NAMALWA (cell line): ENCODE measurements around the gene FADS6.
"Not testable (repeated sequence)": the region's sequence is repeated elsewhere in the genome, so short reads cannot be mapped to it uniquely, and the experiment has no call there.

Experiments
- DNase-seq: peaks from one replicate; pipeline ENCODE4 v3.0.0-alpha.2; 2015; ENCODE audit warnings: low spot score

FADS6 gene

DNA sequence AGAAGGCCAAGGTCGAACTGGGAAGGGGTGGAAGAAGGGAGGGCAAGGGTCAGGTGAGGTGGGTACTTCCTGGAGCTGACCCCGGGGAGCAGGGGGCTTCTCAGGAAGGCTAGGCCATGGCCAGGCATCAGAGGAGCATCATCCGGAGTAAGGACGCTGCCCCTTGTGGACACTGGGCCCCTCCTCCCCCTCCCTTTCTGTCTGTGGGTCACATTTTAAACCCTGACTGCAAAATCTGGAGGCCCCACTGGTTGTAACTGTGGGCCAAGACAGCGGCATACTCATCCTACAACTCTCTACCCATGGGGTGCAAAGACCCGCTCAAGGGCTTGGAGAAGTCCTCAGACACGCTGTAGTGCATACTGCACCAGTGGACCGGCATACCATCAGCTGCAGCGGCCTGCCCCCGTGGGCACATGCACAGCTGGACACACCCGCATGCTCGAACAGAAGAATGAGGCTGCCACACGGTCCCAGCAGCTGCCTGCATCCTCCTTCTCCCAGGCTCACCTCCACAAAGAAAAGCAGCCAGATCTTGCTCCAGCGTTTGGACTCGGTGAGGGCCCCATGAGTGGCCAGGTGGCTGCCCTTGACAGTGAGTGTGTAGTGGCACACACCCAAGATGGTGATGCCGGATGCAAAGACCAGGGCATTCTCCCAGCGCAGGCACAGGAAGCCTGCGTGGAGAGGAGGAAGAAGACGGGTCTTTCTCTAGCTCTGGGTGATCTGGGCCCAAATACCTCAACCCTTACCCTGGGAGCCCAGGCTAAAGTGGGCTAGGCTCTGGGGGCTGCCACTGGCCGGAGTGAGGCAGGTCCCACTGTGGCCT is 1.2 kb downstream of the FADS6 start:
- DNase-seq, result no peak

DNA sequence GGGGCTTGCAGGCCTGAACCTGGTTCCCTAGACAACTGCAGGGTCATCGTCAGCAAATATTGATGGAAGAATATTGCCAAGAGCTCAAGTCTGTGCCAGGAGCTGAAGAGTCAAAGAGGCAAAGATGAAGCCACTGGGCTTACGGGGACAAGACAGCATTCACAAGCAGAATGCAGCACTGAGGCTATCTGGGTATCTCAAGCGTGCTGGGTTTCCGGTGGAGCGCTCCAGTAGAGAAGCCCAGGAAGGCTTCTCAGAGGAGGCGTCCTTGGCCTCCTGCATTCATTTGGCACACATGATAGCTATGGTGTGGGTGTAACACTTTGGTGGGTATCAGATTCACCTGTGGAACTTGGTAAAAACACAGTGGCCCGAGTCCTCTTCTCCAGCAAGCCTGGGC is 2.9 kb downstream of the FADS6 start:
- DNase-seq, result no peak

DNA sequence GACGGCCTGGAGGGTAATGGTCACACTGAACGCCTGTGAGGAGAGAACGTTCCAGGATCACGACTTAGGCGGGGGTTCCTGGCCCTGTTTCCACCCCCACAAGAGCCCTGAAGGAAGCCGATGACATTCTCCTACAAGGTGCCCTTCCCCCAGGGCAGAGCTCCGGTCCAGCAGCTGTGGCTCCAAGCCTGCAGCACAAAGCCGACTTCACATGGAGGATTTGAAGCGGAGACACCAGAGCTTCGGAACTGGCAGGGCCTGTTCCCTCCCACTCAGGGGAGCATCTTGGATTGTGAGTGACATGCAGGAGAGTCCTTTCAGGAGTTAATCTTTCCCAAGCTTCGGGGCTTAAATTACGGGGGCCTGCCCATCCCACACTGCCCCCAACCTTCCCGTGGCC is 5.0 kb downstream of the FADS6 start:
- no peak for DNase-seq

DNA sequence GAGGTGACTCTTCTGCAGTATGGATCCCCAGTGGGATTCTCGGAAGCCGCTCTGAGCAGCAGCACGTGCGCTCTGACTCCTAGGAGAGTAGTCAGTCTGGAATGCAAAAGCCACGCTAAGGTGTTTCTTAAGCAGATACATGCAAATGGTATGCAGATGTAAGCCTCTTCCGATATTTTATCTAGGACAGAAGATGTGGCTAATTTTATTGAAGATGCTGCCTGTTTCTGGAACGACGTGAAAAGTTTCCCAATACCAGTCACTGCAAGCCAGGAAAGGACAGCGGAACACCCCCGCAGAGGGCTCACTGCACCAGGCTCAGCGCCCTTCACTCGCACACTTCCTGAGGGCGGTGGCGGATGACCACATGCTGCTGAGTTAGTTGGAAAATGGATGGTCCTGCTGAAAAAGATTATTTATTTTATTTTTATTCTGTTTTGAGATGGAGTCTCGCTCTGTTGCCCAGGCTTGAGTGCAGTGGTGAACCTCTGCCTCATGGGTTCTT is 10.1 kb downstream of the FADS6 start:
- DNase-seq, result no peak

DNA sequence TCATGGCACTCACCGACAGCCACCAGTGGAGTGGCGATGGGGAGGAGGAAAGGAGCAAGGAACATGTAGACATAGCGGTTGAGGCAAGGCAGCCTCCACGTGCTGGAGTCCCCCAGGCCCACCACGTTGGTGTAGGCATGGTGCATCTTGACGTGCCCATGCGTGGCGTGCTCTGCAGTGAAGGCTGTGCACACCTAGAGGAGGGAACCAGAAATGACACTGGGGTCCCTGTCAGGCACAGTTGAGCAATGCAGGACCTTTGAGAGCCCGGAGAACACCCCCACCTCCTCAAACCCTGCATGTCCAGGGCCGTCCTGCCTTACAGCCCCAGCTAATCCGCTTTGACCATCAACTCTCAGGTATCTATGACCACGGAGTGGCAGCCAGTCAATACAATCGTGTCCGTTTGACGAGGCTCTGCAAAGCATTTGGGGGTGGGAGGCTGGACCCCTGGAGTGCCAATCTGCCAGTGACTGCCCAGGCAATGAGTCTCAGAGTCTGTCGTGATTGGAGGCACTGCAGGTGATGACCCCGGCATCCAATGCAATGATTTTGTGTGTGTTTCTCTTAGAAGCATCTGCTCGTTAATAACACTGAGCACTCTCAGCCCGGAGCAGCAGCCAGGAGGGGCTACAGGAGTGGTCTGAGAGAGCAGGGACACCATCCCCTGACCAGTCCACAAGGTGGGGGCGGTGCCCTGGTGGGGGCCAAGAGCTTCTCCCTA is 10.8 kb downstream of the FADS6 start:
- no peak for DNase-seq

DNA sequence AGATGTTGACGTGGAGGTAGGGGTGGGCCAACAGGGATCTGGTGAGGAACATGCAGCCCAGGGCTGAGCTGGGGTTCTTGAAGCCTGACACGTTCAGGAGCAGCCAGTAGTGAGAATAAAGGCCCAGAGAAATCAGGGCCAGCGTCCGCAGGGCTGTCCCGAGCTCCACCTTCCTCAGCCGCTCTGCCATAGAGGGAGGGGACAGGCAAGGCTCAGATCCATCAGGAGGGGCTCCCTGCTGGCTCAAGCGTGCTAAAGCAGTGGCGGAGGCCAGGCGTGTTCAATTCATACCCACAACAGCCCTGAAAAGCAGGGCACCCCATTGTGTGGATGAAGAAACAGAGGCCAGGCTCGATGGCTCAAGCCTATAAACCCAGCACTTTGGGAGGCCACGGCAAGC is 12.4 kb downstream of the FADS6 start:
- DNase-seq, result no peak

DNA sequence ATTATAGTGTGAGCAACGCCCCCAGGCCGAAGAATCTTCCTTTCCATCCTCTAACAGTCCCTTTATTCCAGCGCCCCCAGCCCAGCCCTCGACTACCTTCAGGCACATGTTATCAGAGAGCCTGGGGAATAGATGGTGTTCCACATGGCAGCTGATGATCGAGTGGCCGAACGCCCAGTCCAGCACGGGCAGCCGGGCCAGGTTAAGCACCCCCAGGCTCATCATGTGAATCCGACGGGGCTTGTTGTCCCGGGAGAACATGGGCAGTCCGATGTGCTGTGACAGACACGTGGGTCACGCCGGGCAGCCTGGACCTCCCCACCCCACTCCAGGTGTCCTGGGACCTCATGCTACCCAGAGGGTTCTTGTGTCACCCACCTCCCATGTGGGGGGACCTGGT is 14.1 kb downstream of the FADS6 start:
- no peak for DNase-seq

DNA sequence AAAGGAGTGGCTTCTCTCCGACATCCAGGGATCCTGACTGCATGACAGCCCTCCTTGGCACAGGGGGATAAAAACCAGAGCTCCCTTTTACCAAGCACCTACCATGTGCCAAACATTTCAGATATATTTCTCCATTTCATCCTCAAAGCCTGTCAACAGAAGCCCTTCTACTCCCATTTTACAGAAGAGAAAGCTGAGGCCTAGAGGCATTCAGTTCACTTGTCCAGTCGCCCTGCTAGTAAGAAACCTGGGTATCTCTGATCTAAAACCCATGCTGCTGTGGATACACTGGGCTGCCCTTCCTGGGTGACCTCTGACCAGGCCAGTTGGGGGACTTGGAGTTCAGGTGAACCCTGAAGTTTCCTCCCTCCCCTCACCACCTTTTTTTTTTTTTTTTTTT is 14.8 kb downstream of the FADS6 start:
- no peak for DNase-seq

DNA sequence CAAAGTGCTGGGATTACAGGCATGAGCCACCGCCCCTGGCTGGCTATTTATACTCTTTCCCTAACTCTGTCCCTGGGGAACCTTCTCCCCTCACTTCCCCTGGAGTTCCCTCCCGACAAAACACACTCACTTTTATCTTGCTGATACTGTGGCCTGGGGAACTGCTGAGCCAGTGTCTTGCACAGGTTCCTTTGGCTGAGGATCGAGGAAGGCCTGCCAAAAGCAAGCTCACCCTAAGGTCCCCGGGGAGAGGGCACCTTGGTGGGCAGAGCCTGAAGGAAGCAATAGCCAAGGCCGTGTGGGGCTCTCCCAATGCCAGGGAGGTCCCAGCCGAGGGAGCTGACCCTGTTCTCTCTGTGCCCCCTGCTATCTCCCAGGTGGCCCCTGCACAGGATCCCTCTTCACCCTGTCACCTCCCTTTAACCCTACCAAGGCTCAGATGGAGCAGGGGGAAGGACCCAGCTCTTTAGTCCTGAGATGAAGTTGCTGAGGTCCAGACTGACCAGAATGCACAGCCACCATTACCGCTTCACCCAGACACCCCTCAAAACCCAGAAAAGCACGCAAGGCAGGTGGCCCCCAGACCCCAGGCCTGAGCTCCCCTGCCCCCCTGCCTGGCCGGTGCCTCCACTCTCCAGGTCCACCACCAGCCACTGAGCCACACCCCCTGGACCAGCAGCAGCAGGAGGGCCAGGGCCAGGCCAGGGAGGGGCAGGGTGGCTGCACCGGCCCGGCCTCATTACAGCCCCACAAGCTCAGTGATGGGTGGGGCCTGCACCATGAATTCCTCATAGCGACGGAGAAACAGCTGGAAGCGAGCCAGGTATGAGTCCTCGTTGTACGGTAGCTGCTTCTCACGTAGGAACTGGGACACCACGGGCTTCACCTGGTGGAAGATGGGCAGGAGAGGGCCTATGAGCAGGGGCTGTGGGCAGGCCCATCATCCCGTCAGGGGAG is 15.6 kb downstream of the FADS6 start:
- no peak for DNase-seq

DNA sequence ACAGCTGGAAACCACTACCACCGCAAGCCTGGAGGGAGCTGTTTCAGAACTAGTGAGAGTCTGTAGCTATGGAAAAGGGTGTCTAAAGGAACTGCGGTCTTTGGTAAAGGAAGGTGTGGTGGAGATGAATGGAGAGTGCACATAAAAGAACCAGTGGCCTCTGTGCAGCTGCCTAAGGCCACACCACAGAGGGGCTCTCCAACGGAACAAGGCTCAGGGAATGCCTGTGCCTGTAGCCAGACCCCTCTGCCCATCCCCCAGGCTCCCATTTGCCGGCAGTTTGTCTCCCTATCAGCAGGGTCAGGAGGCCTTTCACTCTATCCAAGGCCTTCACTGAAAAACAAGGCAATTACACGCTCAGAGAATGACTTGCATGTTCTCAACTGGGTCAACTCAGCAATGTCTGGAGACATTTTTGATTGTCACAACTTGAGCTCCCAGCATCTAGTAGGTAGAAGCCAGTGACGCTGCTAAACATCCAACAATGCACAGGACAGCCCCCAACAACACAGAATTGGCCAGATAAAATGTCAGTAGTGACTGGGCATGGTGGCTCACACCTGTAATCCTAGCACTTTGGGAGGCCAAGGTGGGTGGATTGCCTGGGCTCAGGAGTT is 17.3 kb downstream of the FADS6 start:
- DNase-seq, result no peak

DNA sequence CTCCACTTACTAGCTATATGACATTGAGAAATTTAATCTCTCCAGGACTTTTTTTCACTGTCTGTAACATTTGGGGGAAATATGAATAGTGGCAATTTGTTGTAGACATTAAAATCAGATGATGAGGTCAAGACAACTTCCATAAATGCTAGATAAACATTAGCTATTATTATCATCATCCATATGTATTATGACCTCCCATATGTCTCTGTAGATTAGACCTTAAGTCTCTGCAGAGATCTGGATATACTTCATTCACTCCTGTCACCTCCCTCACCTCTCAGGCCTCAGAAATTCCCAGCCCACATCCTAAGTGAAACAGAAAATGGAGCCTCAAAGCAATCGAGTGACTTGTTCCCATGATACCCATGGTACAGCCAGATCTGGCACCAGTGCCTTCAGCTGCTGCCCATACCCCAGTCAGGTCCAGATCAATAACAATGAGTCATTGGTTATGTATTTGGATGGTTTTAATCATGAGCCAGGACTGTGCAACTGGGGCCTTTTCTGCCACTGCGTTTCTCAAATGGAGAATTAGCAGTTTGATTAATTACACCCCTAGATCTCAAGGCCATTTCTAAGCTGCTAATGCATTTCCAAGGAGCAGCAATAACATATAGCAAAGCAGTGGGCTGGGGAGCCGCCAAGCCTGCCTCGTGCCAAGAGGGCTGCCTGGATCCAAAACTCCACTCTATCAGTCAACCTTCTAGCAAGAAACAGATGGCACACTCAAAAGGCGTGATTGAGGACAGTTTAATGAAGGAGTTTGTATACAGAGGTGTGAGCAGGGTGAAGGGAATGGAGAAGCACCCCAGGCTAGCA is 18.1 kb downstream of the FADS6 start:
- DNase-seq, result no peak

DNA sequence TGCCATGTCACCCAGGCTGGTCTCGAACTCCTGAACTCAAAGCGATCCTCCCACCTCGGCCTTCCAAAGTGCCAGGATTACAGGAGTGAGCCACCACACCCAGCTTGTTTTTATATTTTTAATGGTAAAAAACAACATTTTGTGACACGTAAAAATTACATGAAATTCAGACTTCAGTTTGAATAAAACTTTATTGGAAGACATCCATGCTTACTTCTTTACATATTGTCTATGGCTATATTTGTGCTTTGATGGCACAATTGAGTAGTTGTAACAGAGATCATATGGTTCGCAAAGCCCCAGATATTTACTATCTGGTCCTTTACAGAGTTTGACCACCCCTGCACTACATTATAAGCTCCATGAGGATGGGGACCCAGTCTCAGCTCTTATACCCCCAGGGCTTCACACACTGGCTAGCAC is 18.8 kb downstream of the FADS6 start:
- DNase-seq, result no peak

DNA sequence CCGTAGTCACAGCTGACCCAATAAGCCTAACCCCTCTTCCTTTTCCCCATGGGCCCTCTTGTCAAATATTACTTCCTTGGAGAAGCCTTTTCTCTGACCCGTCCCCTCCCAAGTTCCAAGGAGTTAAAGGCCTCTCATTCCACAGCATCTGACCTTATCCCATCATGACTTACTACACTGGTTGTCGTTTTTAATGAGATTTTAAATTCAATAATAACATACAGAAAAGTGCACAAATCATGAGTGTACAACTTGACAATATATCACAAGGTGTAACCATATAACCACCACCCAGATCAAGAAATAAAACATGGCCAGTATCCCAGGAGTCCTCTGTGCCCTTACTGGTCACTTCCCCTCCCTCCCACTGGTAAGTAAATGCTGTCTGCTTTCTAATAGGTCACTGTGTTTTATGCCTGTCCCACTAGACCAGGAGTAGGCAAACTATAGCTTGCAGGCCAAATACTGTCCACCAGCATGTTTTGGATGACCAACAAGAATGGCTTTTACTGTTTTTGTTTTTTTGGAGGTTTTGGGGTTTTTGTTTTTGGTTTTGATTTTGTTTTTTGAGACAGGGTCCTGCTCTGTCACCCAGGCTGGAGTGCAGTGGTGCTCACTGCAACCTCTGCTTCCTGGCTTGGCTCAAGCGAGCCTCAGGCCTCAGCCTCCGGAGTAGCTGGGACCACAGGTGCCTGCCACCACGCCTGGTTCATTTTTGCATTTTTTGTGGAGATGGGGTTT is 19.4 kb downstream of the FADS6 start:
- peak; percentile 24 for DNase-seq

DNA sequence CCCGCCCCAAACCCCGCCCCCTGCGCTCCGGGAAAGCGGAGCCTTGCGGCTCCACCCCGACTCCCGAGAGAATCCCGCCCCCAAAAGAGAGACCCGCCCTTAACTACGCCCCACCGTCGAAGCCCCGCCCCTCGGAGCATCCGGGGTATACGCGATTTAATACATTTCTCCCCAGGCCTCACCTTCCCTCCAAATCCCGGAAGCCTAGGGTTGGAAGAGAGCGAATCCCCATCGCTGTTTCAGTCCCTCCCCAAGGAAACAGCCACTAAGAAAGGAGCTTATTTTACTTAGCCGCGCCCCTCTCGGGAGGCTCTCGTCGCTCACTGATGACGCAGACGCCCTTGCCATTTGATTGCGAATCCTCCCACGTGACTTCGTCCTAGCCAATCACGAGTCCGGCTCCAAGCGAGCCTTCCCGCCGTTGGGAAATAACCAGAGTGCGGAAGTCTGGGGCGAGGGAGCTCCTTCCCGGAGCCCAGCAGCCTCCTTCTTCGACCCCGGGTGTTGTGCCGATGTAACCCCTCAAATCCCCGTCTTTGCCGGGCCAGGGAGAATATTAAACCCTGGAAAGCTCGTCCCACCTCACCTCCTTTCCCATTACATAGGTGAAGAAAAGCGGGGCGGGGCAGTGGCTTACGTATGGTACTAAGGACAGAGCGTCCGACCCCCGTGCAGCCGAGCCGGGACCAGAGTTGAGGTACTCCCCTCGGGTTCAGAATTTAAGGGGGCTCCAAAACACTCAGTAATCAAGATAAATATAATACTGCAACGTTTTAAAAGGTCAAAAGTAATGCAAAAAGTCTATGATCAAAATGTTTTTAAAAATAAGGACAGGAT is 20.2 kb downstream of the FADS6 start:
- DNase-seq, result peak; percentile 100

DNA sequence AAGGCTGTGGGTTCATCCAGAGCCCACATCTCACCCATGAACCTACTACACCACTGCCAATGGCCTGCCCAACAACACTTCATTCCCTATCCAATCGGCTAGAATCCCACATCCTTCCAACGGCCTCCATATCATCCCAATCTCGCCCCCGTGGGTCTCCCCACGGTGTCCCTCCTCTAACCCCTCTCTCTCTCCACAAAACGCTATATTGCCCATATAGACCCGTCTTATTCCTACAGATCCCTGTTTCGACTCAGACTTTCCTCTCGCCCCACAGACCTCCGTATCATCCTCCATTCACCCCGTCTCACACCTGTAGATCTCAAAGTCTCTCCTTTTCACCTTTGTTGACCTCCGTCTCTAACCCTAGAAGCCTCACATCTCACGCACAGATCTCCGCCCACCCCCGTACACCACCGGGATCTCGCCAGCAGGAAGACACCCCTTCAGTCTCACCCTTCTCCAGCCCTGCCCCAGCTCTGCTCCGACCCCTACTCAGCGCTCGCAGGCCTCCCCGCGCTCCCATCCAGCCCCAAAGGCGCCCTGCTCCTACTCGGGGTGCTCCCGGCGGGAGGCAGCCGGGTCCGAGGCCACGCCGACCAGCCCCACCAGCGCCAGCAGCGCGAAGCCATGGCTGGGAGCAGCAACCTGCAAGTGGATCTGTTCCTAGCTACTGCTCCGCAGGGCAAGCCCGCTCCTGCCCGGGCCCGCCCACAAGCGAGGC is 21.0 kb downstream of the FADS6 start, which contains the start of gene FDXR:
FDXR (minus strand) TSS at position 682 of the 724 bp plus-strand sequence; CDS start at position 632, 50 bp downstream.
- no peak for DNase-seq

DNA sequence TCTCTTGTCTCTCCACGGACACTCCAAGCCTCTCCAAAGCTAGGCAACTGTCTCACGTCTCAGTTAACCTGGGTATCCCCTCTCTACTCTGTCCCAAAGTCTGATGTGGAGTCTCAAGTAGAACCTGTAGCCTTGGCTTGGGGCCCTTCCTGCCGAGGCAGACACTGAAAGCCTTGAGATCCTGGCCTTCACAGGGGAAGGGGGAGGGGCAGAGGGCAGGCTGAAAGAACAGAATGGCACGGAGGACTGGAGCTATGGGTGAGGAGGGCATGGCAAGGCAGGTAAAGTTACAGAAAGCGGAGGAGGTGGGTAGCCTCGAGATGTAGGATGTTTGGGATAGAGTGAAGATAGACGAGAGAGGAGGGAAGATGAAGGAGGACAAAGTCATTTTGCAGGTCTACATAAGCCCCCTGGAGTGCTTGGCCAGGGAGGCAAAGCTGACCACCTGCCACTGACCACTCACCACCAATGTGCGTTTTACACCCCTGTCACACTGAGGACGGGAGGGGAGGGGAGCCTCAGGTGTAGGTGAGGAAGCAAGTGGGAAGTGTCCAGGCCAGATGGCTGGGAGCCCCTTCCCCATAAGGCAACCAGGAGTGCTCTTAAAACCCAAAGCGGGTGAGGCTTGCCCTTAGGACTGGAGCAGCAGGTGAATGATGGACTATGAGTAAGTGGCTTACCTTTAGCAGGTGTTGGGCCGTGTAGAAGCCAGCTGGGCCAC is 21.9 kb downstream of the FADS6 start:
- no peak for DNase-seq

DNA sequence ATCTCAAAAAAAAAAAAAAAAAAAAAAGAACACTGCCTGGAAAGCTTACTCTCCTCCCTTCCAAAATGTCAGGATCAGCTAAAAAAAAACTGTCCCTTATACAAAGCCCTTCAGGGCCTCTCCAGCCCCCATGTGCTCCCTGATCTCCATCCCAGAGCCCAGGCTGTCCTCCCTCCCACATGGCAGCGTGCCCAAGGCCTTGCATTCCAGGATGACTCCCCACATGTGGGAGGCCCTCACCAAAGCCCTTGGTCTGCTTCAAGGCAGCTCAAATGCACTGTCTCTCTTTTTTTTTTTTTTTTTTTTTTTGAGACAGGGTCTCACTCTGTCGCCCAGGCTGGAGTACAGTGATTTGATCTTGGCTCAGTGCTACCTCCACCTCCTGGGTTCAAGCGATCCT is 22.9 kb downstream of the FADS6 start:
- no peak for DNase-seq

DNA sequence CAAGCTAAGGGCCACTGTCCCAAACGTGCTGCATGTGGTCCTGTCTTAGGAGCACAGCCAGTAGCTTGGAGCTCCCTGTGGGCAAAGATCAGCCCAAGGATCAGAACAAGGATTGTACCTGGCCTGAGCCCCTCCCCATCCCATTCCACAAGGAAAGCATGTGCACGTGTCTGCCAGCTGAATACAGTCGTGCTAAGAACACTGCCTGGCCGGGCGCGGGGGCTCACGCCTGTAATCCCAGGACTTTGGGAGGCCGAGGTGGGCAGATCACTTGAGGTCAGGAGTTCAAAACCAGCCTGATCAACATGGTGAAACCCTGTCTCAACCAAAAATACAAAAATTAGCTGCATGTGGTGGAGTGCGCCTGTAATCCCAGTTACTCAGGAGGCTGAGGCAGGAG is 23.4 kb downstream of the FADS6 start:
- not testable (repeated sequence) for DNase-seq
